ENCODE results near the gene MINDY2. TPM values are rescaled to one million over a fixed set of nuclear protein-coding genes. Genes with fewer than 3 reads are reported as not detected.

Gene MINDY2
- total RNA-seq, 1 donor from 2014 or later = 29.3 TPM

GRCh38 chr15:58870451-58870850, 99.3 kb downstream of the MINDY2 start:
- no peak for DNase-seq (ENCODE audit: low spot score in 2 of 2, unreplicated experiment in 2 of 2)
- Mint-ChIP-seq H3K4me1 (no peaks in the 10 kb centered on the region), H3K4me3 (no peak overlapping the region), H3K27ac (no peak overlapping the region), H3K27me3 (ENCODE audit: low read depth) (no peaks in the 10 kb centered on the region), H3K36me3 (peaks cover 2% of the 10 kb centered on the region), H3K9me3 (peaks cover 7% of the 10 kb centered on the region)
- TF ChIP-seq CTCF (IDR thresholded peaks at IDR 0.05; ENCODE audit: unreplicated experiment) = no peak

- H3K4me3 Mint-ChIP-seq = no peak overlapping the region
- no peaks in the 10 kb centered on the region for H3K4me1 Mint-ChIP-seq
- DNase-seq (ENCODE audit: low spot score in 2 of 2, unreplicated experiment in 2 of 2) = no peak
- H3K27me3 Mint-ChIP-seq (ENCODE audit: low read depth) = no peaks in the 10 kb centered on the region
- TF ChIP-seq CTCF (IDR thresholded peaks at IDR 0.05; ENCODE audit: unreplicated experiment) = no peak
- H3K36me3 Mint-ChIP-seq = peaks cover 17% of the 10 kb centered on the region
- no peaks in the 10 kb centered on the region for H3K9me3 Mint-ChIP-seq
- no peak overlapping the region for H3K27ac Mint-ChIP-seq
These were observed 102.2 kb downstream of the MINDY2 start for GRCh38 chr15:58873267-58873666.

- no peak for TF ChIP-seq CTCF (IDR thresholded peaks at IDR 0.05; ENCODE audit: unreplicated experiment)
- Mint-ChIP-seq H3K27me3 (ENCODE audit: low read depth) (no peaks in the 10 kb centered on the region), H3K9me3 (no peaks in the 10 kb centered on the region), H3K4me1 (no peaks in the 10 kb centered on the region), H3K4me3 (no peak overlapping the region), H3K36me3 (peaks cover 33% of the 10 kb centered on the region), H3K27ac (no peak overlapping the region)
- no peak for DNase-seq (ENCODE audit: low spot score in 2 of 2, unreplicated experiment in 2 of 2)
These were observed 104.2 kb downstream of the MINDY2 start for GRCh38 chr15:58875343-58875742.

GRCh38 chr15:58876306-58877106, 105.4 kb downstream of the MINDY2 start:
- no peak for TF ChIP-seq CTCF (IDR thresholded peaks at IDR 0.05; ENCODE audit: unreplicated experiment)
- peaks cover 43% of the 10 kb centered on the region for H3K36me3 Mint-ChIP-seq
- H3K9me3 Mint-ChIP-seq = no peaks in the 10 kb centered on the region
- no peaks in the 10 kb centered on the region for H3K27me3 Mint-ChIP-seq (ENCODE audit: low read depth)
- DNase-seq (ENCODE audit: low spot score in 2 of 2, unreplicated experiment in 2 of 2) = no peak
- H3K4me1 Mint-ChIP-seq = no peaks in the 10 kb centered on the region
- H3K4me3 Mint-ChIP-seq = no peak overlapping the region
- H3K27ac Mint-ChIP-seq = no peak overlapping the region

- no peak for DNase-seq (ENCODE audit: low spot score in 2 of 2, unreplicated experiment in 2 of 2)
- Mint-ChIP-seq H3K9me3 (no peaks in the 10 kb centered on the region), H3K27ac (no peak overlapping the region), H3K4me3 (no peak overlapping the region), H3K36me3 (peaks cover 53% of the 10 kb centered on the region), H3K4me1 (no peaks in the 10 kb centered on the region), H3K27me3 (ENCODE audit: low read depth) (no peaks in the 10 kb centered on the region)
- TF ChIP-seq CTCF (IDR thresholded peaks at IDR 0.05; ENCODE audit: unreplicated experiment) = no peak
These were observed 107.1 kb downstream of the MINDY2 start for GRCh38 chr15:58877999-58878825.
